IMR-90 (cell line): Measurements from ENCODE around the gene GALNT9. TPM values are rescaled to one million over a fixed set of nuclear protein-coding genes. Genes with fewer than 3 reads are reported as not detected.

Experiments used
- ATAC-seq: fragments of 200-7000 bp; cut with Tn5 transposase; 2 replicates; pipeline ENCODE4 v1.9.1; 2020; ENCODE audit warnings: low read depth, mild to moderate bottlenecking, moderate library complexity
- BruUV-seq: library from RNA; stranded (reverse); fragments of 400-500 nt; replicated peaks from 2 replicates; lab custom pipeline; 2021; lab: Mats Ljungman, UMichigan
- CTCF ChIA-PET: fragments of 300-600 bp; formaldehyde crosslinking; extraction: SDS; loops from one replicate; lab custom pipeline; 2021; ENCODE audit warnings: antibody characterized with exemption; lab: Yijun Ruan, JAX
- POLR2A ChIA-PET: fragments of 300-600 bp; sonication (Branson Sonifier 250); formaldehyde crosslinking; loops from one replicate; lab custom pipeline; 2022; ENCODE audit warnings: antibody characterized with exemption; ENCODE audit not compliant: unreplicated experiment; lab: Charles Lee
- DNase-seq: peaks from one replicate; pipeline ENCODE4 v3.0.0; 2013
- H2AFZ ChIP-seq: replicated peaks from 2 replicates; pipeline ENCODE3; 2013; ENCODE audit warnings: low read length, mild to moderate bottlenecking; ENCODE audit not compliant: poor library complexity
- H2AK5ac ChIP-seq: 2 replicates; pipeline ENCODE4 v1.6.1; 2013; ENCODE audit warnings: low read depth, low read length, inconsistent platforms
- H2AK9ac ChIP-seq: replicated peaks from 2 replicates; pipeline ENCODE3; 2013; ENCODE audit warnings: mild to moderate bottlenecking, low read depth, low read length, moderate library complexity; ENCODE audit not compliant: poor library complexity
- H2BK120ac ChIP-seq: 2 replicates; pipeline ENCODE4 v1.6.1; 2013; ENCODE audit warnings: low read depth, low read length, inconsistent platforms
- H2BK15ac ChIP-seq: 3 replicates; pipeline ENCODE4 v1.6.1; 2013; ENCODE audit warnings: low read depth, low read length, inconsistent platforms
- H2BK20ac ChIP-seq: 2 replicates; pipeline ENCODE4 v1.6.1; 2013; ENCODE audit warnings: low read depth, mild to moderate bottlenecking, inconsistent platforms, low read length, moderate library complexity
- H2BK5ac ChIP-seq: 2 replicates; pipeline ENCODE4 v1.6.1; 2013; ENCODE audit warnings: mild to moderate bottlenecking, low read depth, low read length, inconsistent platforms; ENCODE audit not compliant: poor library complexity, severe bottlenecking
- H3K14ac ChIP-seq: replicated peaks from 2 replicates; pipeline ENCODE4 v1.6.1; 2013; ENCODE audit warnings: low read depth, low read length, inconsistent platforms
- H3K18ac ChIP-seq: 2 replicates; pipeline ENCODE4 v1.6.1; 2013; ENCODE audit warnings: low read depth, low read length, control low read depth
- H3K23ac ChIP-seq: 2 replicates; pipeline ENCODE4 v1.6.1; 2013; ENCODE audit warnings: low read depth, low read length, inconsistent platforms
- H3K27ac ChIP-seq: 2 replicates; pipeline ENCODE4 v1.5.1; 2013; ENCODE audit warnings: mild to moderate bottlenecking, control low read depth, low read length; ENCODE audit not compliant: insufficient read depth
- H3K27me3 ChIP-seq: 2 replicates; pipeline ENCODE4 v1.6.1; 2013; ENCODE audit warnings: low read length; ENCODE audit not compliant: control insufficient read depth, insufficient read depth
- H3K36me3 ChIP-seq: 2 replicates; pipeline ENCODE4 v1.6.1; 2013; ENCODE audit warnings: low read length, mixed read lengths; ENCODE audit not compliant: control insufficient read depth, insufficient read depth
- H3K4ac ChIP-seq: 2 replicates; pipeline ENCODE4 v1.6.1; 2013; ENCODE audit warnings: low read depth, low read length, inconsistent platforms
- H3K4me1 ChIP-seq: 2 replicates; pipeline ENCODE4 v1.6.1; 2013; ENCODE audit warnings: low read length, mixed read lengths; ENCODE audit not compliant: control insufficient read depth, insufficient read depth
- H3K4me2 ChIP-seq: 2 replicates; pipeline ENCODE4 v1.6.1; 2013; ENCODE audit warnings: low read depth, mild to moderate bottlenecking, control low read depth, low read length, moderate library complexity
- H3K4me3 ChIP-seq: 2 replicates; pipeline ENCODE4 v1.5.1; 2013; ENCODE audit warnings: low read depth, mild to moderate bottlenecking, control low read depth, low read length, moderate library complexity; ENCODE audit not compliant: insufficient read depth
- H3K56ac ChIP-seq: 2 replicates; pipeline ENCODE4 v1.6.1; 2013; ENCODE audit warnings: low read length, inconsistent platforms; ENCODE audit not compliant: insufficient read depth; ENCODE audit errors: extremely low read depth
- H3K79me1 ChIP-seq, 2 experiments: 2 replicates each; pipeline ENCODE4 v1.6.1; 2013; ENCODE audit warnings: low read length in 2 of 2, inconsistent platforms in 1 of 2, low read depth in 1 of 2
- H3K9ac ChIP-seq: 2 replicates; pipeline ENCODE4 v1.6.1; 2013; ENCODE audit warnings: low read depth, low read length, control low read depth
- H3K9me1 ChIP-seq: 2 replicates; pipeline ENCODE4 v1.6.1; 2013; ENCODE audit warnings: low read length, inconsistent platforms; ENCODE audit not compliant: insufficient read depth
- H3K9me3 ChIP-seq: 2 replicates; pipeline ENCODE4 v1.6.1; 2013; ENCODE audit warnings: low read length; ENCODE audit not compliant: control insufficient read depth, insufficient read depth
- H4K20me1 ChIP-seq: 2 replicates; pipeline ENCODE4 v1.6.1; 2013; ENCODE audit warnings: low read length, inconsistent platforms; ENCODE audit not compliant: insufficient read depth
- H4K5ac ChIP-seq: 2 replicates; pipeline ENCODE4 v1.6.1; 2013; ENCODE audit warnings: mild to moderate bottlenecking, low read depth, low read length, control low read depth
- H4K8ac ChIP-seq, 2 experiments: 2 replicates each; pipeline ENCODE4 v1.6.1; 2013; ENCODE audit warnings: low read depth in 2 of 2, low read length in 2 of 2, control low read depth in 1 of 2, inconsistent platforms in 1 of 2
- H4K91ac ChIP-seq: 2 replicates; pipeline ENCODE4 v1.6.1; 2013; ENCODE audit warnings: low read depth, low read length, inconsistent platforms; ENCODE audit not compliant: insufficient read depth
- BHLHE40 ChIP-seq: fragments of 150-350 bp; IDR thresholded peaks from 2 replicates; pipeline ENCODE4 v1.6.1; 2016; ENCODE audit warnings: mild to moderate bottlenecking, low read depth, low read length
- MAFK ChIP-seq: IDR thresholded peaks from 2 replicates; pipeline ENCODE4 v1.6.1; 2012; ENCODE audit warnings: low read depth, low read length, improper control_type of control experiment
- MAZ ChIP-seq: IDR thresholded peaks from 2 replicates; pipeline ENCODE4 v1.6.1; 2012; ENCODE audit warnings: low read depth, mild to moderate bottlenecking, low read length, improper control_type of control experiment, moderate library complexity, borderline replicate concordance
- MXI1 ChIP-seq: IDR thresholded peaks from 2 replicates; pipeline ENCODE4 v1.6.1; 2012; ENCODE audit warnings: low read depth, mild to moderate bottlenecking, low read length, moderate library complexity, borderline replicate concordance
- RAD21 ChIP-seq: IDR thresholded peaks from 2 replicates; pipeline ENCODE4 v1.6.1; 2012; ENCODE audit warnings: low read length, improper control_type of control experiment
- RFX5 ChIP-seq: IDR thresholded peaks from 2 replicates; pipeline ENCODE4 v1.8.0; 2012; ENCODE audit warnings: low read depth, mild to moderate bottlenecking, low read length, moderate library complexity
- WGBS, 2 experiments: methylation state at CpG; one replicate each; pipeline versions ENCODE4 v1.1.5 to v1.1.7; 2013; ENCODE audit warnings: missing lambda C conversion rate in 2 of 2; ENCODE audit not compliant: insufficient read length in 1 of 2; ENCODE audit errors: extremely low coverage in 2 of 2; 5-methylcytosine and 5-hydroxymethylcytosine counted together
- dilution Hi-C: fragments of 300-500 bp; cut with HindIII; formaldehyde crosslinking; loops from one replicate; pipeline ENCODE4 v1.14.3; 2018; ENCODE audit warnings: low sequenced_read_pairs; ENCODE audit not compliant: unreplicated experiment
- in situ Hi-C: fragments of 300-500 bp; cut with MboI; formaldehyde crosslinking; loops from 3 replicates; pipeline ENCODE4 v1.14.3; 2019; ENCODE audit warnings: low sequenced_read_pairs, inconsistent platforms, mixed read lengths
- intact Hi-C: fragments of 100-400 bp; cut with micrococcal nuclease; formaldehyde crosslinking; loops from 2 replicates; pipeline ENCODE4 v1.10.0; 2022
- polyA plus RNA-seq, 3 experiments: library from polyadenylated mRNA; depleted of rRNA; stranded (reverse); fragments of >200 nt; gene quantifications; 2 replicates each; pipeline ENCODE4 v1.2.3, GENCODE V29; 2012; ENCODE audit warnings: low replicate concordance in 1 of 3
- total RNA-seq: library from RNA; depleted of rRNA; stranded (reverse); fragments of >200 nt; gene quantifications from 2 replicates; pipeline ENCODE4 v1.2.3, GENCODE V29; 2012

The GALNT9 gene
- total and polyA plus RNA-seq, 2 of the 4 experiments (the other 2 are of a cell fraction): under 0.01 to 0.12 TPM

DNA sequence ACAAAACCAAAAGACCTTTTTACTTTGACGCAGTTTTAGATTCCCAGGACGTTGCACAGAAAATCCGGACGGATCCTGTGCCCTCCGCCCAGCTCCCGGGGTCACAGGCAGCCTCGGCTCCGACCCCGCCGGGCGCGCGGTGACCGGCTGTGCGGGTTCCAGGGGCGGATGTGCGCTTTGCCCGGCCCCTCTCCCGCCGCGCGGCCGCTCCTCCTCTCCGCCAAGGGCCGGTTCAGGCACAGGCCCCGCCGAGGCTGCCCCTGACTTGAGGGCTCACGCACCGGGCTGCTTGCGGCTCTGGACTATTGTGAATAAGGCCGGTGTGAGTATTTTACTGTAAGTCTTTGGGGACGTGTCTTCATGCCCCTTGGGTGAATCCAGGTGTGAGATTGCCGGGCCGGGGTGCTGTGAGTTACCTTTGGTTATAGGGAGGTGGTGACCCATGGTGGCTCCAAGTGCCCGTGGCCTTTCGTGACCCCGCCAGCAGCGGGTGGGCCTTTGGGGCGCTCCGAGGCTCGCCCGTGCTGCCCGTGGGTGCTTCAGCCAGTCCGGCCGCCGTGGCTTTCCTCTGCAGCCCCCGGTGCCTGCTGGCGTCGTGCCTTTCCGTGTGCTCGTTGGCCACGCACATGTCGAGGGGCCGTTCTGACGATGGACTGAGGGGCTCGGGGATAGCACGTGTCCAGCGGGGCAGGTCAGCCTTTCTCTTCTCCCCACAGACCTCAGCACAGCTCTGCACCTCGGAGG is 139.2 kb downstream of the GALNT9 start:
- Histone ChIP-seq H2AK5ac (no peak overlapping the region), H4K8ac (peak overlapping the region; percentile 81 to 87; a peak in 3 of 4 replicates), H3K9me1 (no peaks in the 10 kb centered on the region), H3K27ac (no peak overlapping the region; the same call in 1 of the 2 replicates), H2AFZ (peak overlapping the region; percentile 91), H2BK5ac (no peak overlapping the region), H3K18ac (no peak overlapping the region; the same call in 1 of the 2 replicates), H2BK15ac (no peak overlapping the region), H3K27me3 (peaks cover 12% of the 10 kb centered on the region; the same call in 1 of the 2 replicates), H3K4me1 (peaks cover 5% of the 10 kb centered on the region; the same call in 1 of the 2 replicates), H2BK120ac (no peak overlapping the region), H3K4me2 (peak overlapping the region; percentile 77), H4K20me1 (no peaks in the 10 kb centered on the region; the same call in 1 of the 2 replicates), H3K4me3 (peak overlapping the region; percentile 55), H3K4ac (peak overlapping the region; percentile 32; the same call in 1 of the 2 replicates), H2AK9ac (peak overlapping the region; percentile 73), H3K79me1 (no peaks in the 10 kb centered on the region), H3K23ac (no peak overlapping the region), H4K5ac (peak overlapping the region; percentile 10; the same call in 1 of the 2 replicates), H3K56ac (no peak overlapping the region), H3K9ac (peak overlapping the region; percentile 51), H4K91ac (no peak overlapping the region), H3K14ac (no peak overlapping the region), H3K36me3 (no peaks in the 10 kb centered on the region), H3K9me3 (peaks cover 12% of the 10 kb centered on the region), H2BK20ac (no peak overlapping the region)
- WGBS, 2 experiments: 90% methylated on average over 16 of the region's 59 CpGs; no CpG with 5 or more reads in 1 of the 2 experiments
- CTCF ChIA-PET: no interaction called here
- dilution Hi-C loops (no loop called here), in situ Hi-C loops (no loop called here), intact Hi-C loops (no loop called here)
- POLR2A ChIA-PET: no interaction called here
- no TSS peak for BruUV-seq
- ATAC-seq (peak; percentile 34), DNase-seq (no peak)
- TF ChIP-seq RFX5: no peak
- no peak for TF ChIP-seq MXI1
- no peak for TF ChIP-seq RAD21
- TF ChIP-seq BHLHE40: no peak
- no peak for TF ChIP-seq MAZ
- TF ChIP-seq MAFK: no peak
